GM18508 (cell line): ENCODE results near the gene PABPC1L.

Source experiments
- ATAC-seq: cut with Tn5 transposase; IDR thresholded peaks from one replicate; pipeline ENCODE4 v1.9.1; 2021; ENCODE audit warnings: moderate number of reproducible peaks; ENCODE audit not compliant: insufficient read depth, unreplicated experiment

PABPC1L gene

DNA sequence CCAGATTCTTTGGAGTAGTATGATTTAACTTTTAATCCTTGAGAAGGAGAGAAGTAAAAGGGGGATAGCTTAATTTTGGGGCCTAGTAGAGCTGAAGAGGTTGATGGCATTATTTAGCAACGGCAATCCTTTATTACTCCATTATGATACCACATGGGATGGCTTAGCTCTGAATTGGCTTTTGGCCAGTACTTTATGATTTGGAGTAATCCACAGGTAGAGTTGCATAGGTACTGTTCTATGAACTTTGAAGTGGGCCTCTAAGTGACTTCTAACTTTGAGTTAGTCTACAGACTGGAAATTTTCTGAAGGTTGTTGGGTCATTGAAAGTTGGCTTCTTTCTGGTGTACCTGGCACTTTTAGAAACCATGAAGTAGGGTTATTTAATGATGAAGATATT is 12.7 kb upstream of the PABPC1L start:
- no peak for ATAC-seq

DNA sequence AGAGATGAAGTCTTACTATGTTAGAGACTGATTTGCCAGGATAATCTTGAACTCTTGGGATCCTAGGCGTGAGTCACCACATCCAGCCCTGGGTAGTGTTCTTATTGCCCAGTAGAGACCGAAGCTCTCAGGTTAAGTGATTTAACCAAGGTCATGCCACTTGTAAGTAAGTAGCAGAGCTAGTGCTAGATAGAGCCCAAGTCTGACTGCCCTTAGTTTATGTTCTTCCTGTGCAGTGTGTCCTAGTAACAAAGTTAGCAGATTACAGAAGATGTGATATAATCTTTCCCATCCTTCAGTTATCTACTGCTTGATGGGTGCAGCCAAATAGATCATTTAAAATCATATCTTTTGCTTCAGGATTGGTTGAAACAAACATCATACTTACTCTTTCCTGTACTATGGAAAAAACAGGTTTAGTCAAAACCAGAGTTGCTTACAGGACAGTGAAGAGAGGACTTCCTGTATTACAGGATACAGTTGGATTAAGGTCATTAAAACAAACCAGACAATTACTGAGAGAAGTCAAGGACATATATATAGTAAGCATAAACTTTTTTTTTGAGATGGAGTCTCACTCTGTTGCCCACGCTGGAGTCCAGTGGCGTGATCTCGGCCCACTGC is 9.5 kb upstream of the PABPC1L start:
- no peak for ATAC-seq

DNA sequence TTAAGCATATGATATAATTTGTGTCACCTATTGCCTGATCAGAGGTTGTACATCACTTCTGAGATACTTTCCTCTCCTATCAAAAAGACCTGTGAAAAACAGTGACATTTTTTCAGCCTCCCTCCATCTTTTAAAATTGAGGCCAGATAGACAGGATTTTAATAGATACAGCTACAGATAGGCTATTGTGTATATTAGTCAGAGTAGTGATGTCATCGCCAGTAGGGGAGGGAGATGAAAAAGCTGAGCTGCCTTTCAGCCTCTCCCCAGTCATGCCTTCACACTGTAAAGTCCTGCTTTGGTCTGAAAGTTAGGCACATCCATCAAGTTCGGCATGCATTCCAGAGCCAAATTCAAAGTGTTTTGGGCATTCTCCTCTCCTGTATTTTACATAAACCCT is 7.9 kb upstream of the PABPC1L start:
- ATAC-seq = no peak

DNA sequence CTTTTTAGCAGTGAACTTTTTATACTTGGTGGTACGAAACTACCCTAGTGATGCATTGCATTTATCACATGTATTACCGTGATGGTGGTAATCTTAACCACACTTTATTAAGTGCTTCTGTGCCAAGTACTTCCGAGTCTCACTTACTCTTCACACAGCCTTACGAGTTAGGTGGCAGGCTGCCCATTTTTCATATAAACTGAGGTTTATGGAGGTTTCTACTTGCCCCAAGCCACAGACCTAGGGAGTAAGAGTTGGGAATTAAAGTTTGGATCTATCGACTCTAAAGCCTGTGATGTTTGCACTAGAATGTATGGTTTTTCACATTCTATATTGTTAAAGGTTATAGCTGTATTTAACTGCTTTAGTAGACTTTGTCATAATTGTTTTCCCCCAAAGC is 5.5 kb upstream of the PABPC1L start:
- ATAC-seq = no peak

DNA sequence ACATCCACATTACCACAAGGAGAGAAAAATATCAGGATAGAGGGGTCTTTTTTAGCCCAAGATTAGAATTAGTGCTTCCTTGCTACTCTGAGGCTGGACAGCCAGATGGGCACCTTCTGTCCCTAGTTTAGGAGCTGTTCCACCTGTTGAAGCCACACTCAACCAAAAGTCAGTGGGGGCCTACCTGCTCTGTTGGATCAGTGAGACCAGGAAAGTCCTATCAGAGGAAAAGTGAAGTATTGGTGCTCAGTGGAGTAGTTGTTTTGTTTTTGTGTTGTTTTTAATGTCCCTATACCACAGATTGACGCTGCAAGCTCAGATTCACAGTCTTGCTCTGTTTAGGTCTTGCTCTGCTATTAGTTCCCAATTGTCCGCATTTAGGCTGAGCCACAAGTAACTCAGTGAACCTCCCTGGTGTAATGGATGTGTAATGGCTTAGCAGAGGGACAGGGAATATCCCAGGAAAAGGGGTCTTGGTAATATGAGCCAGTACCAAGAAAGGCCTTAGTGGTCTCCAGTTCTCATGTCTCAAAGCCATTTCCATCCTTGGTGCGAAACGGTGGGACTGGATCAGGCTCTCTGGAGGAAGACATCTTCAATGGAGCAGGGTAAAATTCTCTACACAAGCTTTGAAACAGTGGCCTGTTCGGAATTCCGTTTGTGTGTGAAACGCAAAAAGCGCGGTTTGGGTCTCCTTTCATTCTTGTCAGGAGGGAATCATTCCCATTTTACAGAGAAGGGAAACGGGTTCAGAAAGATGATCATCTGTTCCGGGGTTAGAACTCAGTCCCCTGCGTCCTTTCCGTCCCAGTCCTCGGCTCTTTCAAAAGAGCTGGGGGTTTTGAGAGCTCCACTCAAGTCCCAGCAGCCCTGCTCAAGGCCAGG is 631 bp upstream of the PABPC1L start:
- ATAC-seq = no peak

DNA sequence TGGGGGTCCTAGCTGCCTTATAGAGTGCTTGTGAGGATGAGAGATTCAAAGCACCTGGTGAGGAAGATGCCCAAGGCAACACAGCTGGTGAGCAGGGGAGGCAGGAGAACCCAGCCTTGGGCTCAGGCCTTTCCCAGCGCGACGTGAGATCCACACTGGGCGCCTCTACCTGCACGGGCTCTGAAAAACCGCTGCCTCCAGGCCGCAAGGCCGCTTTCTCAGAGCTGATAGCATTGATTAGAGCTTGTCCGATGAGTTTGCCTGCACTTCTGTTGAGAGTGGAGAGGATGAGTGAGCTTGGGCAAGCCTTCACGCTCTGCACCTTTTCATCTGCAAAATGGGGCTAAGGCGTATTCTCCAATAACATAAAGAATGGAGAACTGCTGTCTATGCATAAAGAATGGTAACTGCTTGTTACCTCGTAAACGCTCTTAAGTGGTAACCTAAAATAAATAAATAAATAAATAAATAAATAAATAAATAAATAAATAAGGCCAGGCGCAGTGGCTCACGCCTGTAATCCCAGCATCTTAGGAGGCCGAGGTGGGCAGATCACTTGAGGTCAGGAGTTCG is 916 bp downstream of the PABPC1L start:
- no peak for ATAC-seq

DNA sequence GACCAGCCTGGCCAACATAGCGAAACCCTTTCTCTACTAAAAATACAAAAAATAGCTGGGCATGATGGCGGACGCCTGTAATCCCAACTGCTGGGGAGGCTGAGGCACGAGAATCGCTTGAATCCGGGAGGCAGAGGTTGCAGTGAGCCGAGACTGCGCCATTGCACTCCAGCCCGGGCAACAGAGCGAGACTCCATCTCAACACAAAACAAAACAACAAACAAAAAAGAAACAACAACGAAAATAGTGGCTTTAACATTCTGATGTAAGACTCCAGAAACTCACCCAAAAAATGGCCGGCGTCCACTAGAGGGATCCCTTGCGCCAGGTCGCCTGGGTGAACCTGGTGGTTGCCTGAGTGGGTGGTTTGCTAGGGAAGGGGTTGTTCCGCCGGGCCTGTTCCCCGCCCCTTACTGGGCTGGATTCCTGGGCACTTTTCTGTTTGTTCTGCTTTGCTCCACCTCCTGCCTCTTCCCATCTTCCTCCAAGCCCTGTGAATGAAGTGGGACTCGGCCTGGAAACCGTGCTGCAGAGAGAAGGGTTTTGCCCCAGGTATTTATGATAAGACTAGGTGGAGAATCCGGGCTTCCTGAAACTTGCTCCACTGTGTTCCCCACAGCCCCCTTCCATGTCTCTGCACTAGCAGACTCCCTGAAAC is 1.5 kb downstream of the PABPC1L start:
- no peak for ATAC-seq

DNA sequence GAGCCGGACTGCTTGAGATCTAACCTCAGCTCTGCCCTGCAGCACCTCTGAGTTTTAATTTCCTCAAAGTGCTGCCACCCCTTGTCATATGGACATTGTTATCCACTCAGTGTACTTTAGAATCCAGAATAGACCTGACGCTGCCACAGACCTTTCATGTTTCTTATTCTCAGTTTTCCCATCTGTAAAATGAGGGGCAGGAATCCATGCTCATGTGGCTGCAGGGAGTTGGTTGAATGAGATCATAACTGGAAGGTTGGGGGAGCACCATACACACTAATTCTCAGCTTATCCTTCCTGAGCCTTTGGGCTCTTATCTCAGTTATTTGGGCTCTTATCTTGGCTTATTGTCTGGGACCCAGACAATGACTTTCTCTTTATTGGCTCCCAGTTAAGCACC is 2.3 kb downstream of the PABPC1L start:
- no peak for ATAC-seq

DNA sequence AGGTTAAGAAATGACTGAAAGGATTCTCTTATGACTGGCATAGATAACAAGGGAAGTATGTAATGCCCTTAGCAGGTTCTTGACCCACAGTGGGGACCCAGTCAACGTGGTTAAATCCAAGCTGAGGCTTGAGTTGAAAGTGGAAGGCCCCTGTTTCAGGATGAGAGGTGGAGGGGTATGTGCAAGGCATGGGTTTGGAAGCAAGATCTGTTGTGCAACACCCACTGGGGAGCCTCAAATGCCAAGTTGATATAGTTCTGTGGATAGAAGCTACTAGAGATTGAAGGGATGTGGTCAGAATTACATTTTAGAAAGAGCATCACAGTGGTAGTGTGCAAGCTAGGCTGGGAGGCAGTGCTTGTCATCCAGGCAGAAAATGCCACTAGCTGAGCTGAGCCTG is 5.1 kb downstream of the PABPC1L start:
- no peak for ATAC-seq

DNA sequence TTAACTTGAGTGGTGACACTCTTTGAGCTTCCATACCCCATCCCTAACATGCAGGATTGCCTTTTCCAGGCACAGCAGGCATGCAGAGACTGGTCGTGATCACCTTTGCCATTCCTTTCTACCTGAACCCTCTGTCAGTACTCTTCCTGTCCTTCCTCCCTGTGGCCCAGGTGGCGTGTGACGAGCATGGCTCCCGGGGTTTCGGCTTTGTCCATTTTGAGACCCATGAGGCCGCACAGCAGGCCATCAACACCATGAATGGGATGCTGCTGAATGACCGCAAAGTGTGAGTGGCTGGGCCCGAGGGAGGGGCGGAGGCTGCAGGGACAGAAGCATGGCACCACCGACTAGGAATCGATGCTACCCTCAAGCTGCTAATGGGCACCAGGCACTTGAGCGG is 6.7 kb downstream of the PABPC1L start:
- no peak for ATAC-seq

DNA sequence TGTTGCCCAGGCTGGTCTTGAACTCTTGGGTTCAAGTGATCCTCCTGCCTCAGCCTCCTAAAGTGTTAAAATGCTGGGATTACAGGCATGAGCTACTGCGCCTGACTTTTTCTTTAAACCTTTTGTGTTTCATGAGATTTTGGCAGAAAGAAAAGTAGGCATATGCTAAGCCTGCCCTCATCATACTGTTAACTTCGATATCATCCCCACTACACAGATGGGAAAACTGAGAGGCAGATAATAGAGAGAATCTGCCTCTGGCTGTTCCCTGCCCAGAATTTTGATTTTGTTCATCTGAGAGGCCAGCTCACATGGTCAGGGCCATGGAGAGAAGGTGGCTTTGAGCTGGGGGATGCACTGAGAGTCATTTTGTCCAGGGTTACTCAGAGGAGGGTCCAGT is 7.5 kb downstream of the PABPC1L start:
- ATAC-seq = no peak

DNA sequence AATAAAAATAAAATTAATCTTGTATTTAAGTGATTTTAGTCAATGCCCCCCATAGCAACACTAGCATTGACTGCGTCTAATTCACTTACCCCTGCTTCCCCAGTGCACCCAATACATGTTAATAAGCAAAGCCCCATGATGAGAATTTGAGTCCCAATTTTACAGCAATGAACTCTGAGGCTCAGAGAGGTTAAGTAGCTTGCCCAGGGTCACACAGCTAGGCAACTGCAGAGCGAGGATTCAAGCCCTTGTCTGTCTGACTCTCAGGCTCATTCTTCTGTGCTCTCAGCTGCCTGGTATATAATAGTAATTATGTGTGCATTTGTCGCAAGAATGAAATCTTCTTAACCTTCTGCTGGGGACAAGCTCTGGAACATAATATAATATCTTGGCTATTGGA is 8.5 kb downstream of the PABPC1L start:
- no peak for ATAC-seq

DNA sequence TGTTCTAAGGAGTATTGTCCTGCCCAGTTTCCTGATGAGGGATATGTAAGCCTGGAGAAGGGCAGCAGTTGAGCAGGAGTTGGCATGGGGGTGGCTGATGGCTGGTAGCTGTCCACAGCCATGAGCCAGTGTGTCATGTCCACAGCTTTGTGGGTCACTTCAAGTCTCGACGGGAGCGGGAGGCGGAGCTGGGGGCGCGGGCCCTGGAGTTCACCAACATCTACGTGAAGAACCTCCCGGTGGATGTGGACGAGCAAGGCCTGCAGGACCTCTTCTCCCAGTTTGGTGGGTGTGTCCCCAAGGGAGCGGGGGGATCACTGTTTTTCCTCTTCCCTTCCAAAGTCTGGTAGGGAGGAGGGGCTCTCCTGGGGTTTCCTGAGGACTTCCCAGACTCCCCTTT is 8.9 kb downstream of the PABPC1L start:
- ATAC-seq = no peak

DNA sequence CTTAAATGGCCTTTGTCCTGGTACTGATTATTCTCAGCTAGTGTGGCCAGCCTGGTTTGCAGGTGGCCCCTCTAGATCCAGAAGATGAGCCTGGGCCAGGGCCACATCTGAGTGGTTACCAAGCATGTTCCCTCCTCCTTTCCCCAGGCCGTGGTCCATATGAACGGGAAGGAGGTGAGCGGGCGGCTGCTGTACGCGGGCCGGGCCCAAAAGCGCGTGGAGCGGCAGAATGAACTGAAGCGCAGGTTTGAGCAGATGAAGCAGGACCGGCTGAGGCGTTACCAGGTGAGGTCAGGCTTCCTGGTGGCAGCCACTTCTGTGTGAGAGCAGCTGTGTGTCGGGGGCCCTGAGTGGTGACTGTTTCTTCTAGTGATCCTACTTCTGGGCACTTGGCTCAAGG is 11.6 kb downstream of the PABPC1L start:
- no peak for ATAC-seq

DNA sequence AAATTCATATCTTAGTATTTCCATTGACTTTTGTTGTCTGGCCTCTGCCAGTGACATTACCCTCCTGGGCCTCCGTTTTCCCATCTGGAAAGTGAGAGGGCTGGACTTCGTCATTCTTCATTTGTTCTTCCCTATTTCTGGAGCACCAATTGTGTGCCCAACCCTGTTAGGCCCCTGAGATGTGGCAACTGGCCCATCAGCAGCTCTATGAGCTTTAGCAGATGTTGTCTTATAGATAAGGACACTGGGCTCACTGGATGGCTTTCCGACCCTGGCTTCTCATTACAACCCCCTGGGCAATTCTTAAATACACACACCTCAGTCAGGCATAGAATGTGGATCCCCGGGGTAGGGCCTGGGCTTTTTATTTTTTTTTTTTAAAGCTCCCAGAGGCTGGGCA is 14.7 kb downstream of the PABPC1L start:
- ATAC-seq = no peak

DNA sequence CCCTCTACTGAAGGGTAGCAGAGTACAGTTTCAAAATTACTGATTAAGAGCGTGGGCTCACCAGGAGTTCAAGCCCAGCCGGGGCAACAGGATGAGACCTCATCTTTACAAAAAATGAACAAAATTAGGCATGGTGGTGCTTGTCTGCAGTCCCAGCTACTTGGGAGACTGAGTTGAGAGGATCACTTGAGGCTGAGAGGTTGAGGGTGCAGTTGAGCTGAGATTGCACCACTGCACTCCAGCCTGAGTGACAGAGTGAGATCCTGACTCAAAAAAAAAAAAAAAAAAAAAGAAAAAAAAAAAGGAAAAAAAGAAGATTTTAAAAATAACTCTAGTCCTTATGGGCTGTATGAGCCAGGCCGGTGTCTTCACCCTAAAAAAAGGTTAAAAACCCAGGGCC is 18.7 kb downstream of the PABPC1L start:
- ATAC-seq = no peak

DNA sequence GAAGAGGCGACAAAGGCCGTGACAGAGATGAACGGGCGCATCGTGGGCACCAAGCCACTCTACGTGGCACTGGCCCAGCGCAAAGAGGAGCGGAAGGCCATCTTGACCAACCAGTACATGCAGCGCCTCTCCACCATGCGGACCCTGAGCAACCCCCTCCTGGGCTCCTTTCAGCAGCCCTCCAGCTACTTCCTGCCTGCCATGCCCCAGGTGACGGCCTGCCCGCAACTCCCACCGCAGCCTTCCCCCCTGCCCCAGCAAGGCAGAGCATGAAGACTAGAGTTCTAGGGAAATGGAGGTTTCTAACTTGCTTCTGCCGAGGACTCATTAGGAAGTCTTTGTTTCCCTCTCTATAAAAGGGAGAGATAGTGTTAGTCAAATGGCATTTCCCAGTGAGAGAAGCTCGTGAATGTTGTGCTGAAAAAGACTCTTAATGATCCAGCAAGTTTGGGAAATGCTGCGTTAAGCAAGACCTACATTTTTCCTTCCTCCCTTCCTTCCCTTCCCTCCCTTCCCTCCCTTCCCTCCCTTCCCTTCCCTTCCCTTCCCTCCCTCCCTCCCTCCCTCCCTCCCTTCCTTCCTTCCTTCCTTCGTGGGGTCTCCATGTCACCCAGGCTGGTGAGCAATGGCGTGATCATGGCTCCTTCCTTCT is 20.8 kb downstream of the PABPC1L start:
- ATAC-seq = no peak

DNA sequence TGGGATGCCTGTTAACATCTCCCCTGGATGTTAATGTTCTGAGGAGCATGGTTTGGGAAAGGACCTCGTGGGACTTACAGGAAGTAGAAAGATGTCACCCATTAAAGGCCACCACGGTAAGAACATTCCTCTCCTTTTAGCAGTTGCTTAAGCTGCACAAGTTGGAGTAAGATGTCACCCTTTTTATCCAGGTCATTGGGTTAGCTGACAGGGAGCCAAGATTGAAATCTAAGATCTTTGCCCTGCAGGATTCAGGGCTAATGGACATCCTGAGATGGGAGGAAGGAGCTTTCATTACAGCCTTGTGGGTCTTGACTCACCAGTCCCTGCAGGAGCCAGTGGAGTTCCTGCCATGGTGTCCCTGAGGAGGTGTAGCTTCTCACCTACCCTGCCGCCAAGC is 22.1 kb downstream of the PABPC1L start:
- ATAC-seq = no peak

DNA sequence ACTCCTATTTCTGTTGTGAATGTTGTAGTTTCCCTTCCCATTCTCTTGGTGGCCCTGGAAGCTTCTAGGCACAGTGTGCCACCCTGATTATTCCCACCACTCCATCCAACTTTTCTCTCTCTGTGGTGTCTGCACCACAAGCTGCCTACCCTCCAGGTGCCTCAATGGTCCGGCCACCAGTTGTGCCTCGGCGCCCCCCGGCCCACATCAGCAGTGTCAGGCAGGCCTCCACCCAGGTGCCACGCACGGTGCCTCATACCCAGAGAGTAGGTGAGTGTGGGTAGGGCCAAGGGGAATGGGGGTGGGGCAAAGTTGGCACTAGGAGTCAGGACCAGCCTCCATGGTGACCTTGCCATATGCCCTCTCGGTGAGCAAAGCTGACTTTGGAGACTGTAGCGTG is 23.1 kb downstream of the PABPC1L start:
- no peak for ATAC-seq

DNA sequence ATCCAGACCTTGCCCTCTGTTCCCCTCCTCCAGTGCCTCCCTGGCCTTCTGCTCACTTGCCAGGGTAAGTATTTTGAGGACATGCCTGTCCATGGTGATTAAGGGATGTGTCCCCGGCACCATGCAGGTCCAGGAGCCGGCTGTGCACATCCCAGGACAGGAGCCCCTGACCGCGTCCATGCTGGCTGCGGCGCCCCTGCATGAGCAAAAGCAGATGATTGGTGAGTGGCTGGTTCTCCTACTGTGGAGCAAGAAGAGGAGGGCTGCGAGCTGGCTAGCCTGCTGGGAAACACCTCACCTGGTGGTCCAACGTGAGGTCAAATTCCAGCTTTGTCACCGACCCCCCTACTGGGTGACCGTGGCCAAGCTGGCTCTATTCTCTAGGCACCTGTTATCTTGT is 26.6 kb downstream of the PABPC1L start:
- no peak for ATAC-seq

DNA sequence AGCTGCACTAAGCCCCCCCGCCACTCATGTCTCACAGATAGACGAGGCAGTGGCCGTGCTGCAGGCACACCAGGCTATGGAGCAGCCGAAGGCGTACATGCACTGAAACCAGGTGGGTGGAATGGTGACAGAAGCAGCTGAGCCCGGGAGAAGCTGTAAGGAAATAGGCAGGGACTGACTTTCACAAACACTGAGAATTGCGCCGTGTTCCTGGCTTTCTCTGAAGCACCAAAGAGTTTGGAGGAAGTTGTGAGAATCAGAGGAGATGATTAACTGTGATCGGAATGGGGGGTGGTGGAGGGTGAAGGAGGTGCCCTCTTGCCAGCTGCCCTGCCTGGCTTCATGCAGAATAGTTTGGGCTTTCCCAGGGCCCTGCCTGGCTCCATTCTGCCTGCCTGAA is 28.8 kb downstream of the PABPC1L start:
- no peak for ATAC-seq
